ENCODE measurements around the gene DGKI.

DGKI gene

DNA sequence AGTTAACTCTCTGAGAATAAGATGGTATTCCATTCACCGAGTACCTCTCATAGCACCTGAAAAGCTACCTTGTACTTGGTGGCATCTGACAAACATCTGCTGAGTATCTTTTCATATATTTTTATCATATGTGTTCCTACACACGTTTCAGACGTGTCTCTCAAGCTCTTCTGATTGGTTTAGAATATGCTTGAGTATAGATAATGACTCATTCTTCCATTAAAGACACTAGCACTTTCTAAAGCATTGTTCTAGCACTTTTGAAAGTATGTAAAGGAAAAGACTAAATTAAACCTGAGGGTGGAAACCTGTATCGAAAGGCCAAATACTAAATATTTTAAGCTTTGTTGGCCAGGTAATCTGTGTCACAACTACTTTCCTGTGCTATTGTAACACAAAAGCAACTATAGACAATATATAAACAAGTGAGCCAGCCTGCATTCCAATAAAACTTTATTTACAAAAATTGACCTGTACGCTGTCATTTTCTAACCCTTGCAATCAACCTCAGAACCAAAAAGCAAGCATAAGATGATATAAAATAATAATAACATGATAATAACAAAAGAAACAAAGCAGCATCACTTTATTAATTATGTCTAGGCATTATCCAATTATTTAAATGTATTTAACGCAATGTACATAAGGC is 95.3 kb downstream of the DGKI start:
- no peak for DNase-seq (ENCODE audit: low read depth in 2 of 2)
- H3K4me3 ChIP-seq (replicated peaks in 1 of 2; ENCODE audit: low read depth in 2 of 2, low read length in 2 of 2) = no peak overlapping the region
- no peak for TF ChIP-seq CTCF (IDR thresholded peaks at IDR 0.05; ENCODE audit: low read depth, low read length)

GRCh38 chr7:137747359-137748031 is 99.3 kb downstream of the DGKI start:
- peak in 1 of 2 donors; percentile 1 for DNase-seq (ENCODE audit: low read depth in 2 of 2)
- no peak for TF ChIP-seq CTCF (IDR thresholded peaks at IDR 0.05; ENCODE audit: low read depth, low read length)
- no peak overlapping the region for H3K4me3 ChIP-seq (replicated peaks in 1 of 2; ENCODE audit: low read depth in 2 of 2, low read length in 2 of 2)

DNA sequence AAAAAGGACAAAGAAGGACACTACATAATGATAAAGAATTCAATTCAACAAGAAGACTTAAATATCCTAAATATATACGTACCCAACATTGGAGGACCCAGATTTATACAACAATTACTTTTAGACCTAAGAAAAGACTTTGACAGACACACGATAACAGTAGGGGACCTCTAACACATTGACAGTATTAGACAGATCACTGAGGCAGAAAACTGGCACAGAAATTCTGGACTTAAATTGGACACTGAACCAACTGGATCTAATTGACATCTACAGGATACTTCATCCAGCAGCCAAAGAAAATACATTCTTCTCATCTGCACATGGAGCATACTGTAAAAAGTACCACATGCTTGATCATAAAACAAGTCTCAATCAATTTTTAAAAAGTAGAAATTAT is 103.8 kb downstream of the DGKI start:
- H3K4me3 ChIP-seq (replicated peaks in 1 of 2; ENCODE audit: low read depth in 2 of 2, low read length in 2 of 2) = no peak overlapping the region
- DNase-seq (ENCODE audit: low read depth in 2 of 2) = no peak
- no peak for TF ChIP-seq CTCF (IDR thresholded peaks at IDR 0.05; ENCODE audit: low read depth, low read length)

GRCh38 chr7:137742051-137742450 is 104.7 kb downstream of the DGKI start:
- H3K4me3 ChIP-seq (replicated peaks in 1 of 2; ENCODE audit: low read depth in 2 of 2, low read length in 2 of 2) = no peak overlapping the region
- no peak for TF ChIP-seq CTCF (IDR thresholded peaks at IDR 0.05; ENCODE audit: low read depth, low read length)
- DNase-seq (ENCODE audit: low read depth in 2 of 2) = no peak

GRCh38 chr7:137741443-137741842 is 105.3 kb downstream of the DGKI start:
- no peak for TF ChIP-seq CTCF (IDR thresholded peaks at IDR 0.05; ENCODE audit: low read depth, low read length)
- no peak overlapping the region for H3K4me3 ChIP-seq (replicated peaks in 1 of 2; ENCODE audit: low read depth in 2 of 2, low read length in 2 of 2)
- no peak for DNase-seq (ENCODE audit: low read depth in 2 of 2)

GRCh38 chr7:137734221-137734620 is 112.6 kb downstream of the DGKI start:
- no peak overlapping the region for H3K4me3 ChIP-seq (replicated peaks in 1 of 2; ENCODE audit: low read depth in 2 of 2, low read length in 2 of 2)
- peak; percentile 27 to 50 for DNase-seq (ENCODE audit: low read depth in 2 of 2)
- no peak for TF ChIP-seq CTCF (IDR thresholded peaks at IDR 0.05; ENCODE audit: low read depth, low read length)

Measured in cardiac fibroblast (primary cell).